Measurements from ENCODE around the gene TRABD2B. TPM values are rescaled to one million over a fixed set of nuclear protein-coding genes. Genes with fewer than 3 reads are reported as not detected.

The TRABD2B gene
- total and polyA plus RNA-seq, 2 of the 13 experiments (the other 11 are each of a cell fraction or from before 2014, with no cell fraction given), result 0.04 TPM; not detected in 1

- peak; percentile 74 for TF ChIP-seq BCL6 (CRISPR knock-in tag; IDR thresholded peaks at IDR 0.05)
- TF ChIP-seq, protein P1, sequence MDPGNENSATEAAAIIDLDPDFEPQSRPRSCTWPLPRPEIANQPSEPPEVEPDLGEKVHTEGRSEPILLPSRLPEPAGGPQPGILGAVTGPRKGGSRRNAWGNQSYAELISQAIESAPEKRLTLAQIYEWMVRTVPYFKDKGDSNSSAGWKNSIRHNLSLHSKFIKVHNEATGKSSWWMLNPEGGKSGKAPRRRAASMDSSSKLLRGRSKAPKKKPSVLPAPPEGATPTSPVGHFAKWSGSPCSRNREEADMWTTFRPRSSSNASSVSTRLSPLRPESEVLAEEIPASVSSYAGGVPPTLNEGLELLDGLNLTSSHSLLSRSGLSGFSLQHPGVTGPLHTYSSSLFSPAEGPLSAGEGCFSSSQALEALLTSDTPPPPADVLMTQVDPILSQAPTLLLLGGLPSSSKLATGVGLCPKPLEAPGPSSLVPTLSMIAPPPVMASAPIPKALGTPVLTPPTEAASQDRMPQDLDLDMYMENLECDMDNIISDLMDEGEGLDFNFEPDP (CRISPR knock-in tag; conservative IDR thresholded peaks at IDR 0.05), result no peak
- TF ChIP-seq YEATS4 (CRISPR knock-in tag; IDR thresholded peaks at IDR 0.05; ENCODE audit: borderline replicate concordance), result peak; percentile 65
- TF ChIP-seq DMAP1 (CRISPR knock-in tag; IDR thresholded peaks at IDR 0.05), result peak; percentile 60; the same call in 1 of the 2 replicates
- peak; percentile 57; the same call in 1 of the 2 replicates for TF ChIP-seq RFXANK (CRISPR knock-in tag; IDR thresholded peaks at IDR 0.05)
- peak; percentile 74 for TF ChIP-seq ZNF503 (CRISPR knock-in tag; IDR thresholded peaks at IDR 0.05)
- 0 out of 2 replicates have a peak, but pooled peaks have one; percentile 62 for TF ChIP-seq ZNF589 (CRISPR knock-in tag; conservative IDR thresholded peaks at IDR 0.05)
- TF ChIP-seq SMAD3 (CRISPR knock-in tag; IDR thresholded peaks at IDR 0.05), result peak; percentile 75
- no peak; the same call in 1 of the 2 replicates for TF ChIP-seq POLR2G (IDR thresholded peaks at IDR 0.05; ENCODE audit: low read depth, low read length)
- TF ChIP-seq REL (CRISPR knock-in tag; conservative IDR thresholded peaks at IDR 0.05), result no peak; the same call in 1 of the 2 replicates
- TF ChIP-seq, protein P2, sequence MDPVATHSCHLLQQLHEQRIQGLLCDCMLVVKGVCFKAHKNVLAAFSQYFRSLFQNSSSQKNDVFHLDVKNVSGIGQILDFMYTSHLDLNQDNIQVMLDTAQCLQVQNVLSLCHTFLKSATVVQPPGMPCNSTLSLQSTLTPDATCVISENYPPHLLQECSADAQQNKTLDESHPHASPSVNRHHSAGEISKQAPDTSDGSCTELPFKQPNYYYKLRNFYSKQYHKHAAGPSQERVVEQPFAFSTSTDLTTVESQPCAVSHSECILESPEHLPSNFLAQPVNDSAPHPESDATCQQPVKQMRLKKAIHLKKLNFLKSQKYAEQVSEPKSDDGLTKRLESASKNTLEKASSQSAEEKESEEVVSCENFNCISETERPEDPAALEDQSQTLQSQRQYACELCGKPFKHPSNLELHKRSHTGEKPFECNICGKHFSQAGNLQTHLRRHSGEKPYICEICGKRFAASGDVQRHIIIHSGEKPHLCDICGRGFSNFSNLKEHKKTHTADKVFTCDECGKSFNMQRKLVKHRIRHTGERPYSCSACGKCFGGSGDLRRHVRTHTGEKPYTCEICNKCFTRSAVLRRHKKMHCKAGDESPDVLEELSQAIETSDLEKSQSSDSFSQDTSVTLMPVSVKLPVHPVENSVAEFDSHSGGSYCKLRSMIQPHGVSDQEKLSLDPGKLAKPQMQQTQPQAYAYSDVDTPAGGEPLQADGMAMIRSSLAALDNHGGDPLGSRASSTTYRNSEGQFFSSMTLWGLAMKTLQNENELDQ (CRISPR knock-in tag; IDR thresholded peaks at IDR 0.05; ENCODE audit: borderline replicate concordance), result no peak
- TF ChIP-seq PRMT3 (CRISPR knock-in tag; IDR thresholded peaks at IDR 0.05; ENCODE audit: borderline replicate concordance, low read depth), result 0 out of 2 replicates have a peak, but pooled peaks have one; percentile 24
- TF ChIP-seq, protein P3, sequence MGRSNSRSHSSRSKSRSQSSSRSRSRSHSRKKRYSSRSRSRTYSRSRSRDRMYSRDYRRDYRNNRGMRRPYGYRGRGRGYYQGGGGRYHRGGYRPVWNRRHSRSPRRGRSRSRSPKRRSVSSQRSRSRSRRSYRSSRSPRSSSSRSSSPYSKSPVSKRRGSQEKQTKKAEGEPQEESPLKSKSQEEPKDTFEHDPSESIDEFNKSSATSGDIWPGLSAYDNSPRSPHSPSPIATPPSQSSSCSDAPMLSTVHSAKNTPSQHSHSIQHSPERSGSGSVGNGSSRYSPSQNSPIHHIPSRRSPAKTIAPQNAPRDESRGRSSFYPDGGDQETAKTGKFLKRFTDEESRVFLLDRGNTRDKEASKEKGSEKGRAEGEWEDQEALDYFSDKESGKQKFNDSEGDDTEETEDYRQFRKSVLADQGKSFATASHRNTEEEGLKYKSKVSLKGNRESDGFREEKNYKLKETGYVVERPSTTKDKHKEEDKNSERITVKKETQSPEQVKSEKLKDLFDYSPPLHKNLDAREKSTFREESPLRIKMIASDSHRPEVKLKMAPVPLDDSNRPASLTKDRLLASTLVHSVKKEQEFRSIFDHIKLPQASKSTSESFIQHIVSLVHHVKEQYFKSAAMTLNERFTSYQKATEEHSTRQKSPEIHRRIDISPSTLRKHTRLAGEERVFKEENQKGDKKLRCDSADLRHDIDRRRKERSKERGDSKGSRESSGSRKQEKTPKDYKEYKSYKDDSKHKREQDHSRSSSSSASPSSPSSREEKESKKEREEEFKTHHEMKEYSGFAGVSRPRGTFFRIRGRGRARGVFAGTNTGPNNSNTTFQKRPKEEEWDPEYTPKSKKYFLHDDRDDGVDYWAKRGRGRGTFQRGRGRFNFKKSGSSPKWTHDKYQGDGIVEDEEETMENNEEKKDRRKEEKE (IDR thresholded peaks at IDR 0.05), result no peak
- TF ChIP-seq HNF4A (CRISPR knock-in tag; IDR thresholded peaks at IDR 0.05), result peak; percentile 97
- TF ChIP-seq, protein P4, sequence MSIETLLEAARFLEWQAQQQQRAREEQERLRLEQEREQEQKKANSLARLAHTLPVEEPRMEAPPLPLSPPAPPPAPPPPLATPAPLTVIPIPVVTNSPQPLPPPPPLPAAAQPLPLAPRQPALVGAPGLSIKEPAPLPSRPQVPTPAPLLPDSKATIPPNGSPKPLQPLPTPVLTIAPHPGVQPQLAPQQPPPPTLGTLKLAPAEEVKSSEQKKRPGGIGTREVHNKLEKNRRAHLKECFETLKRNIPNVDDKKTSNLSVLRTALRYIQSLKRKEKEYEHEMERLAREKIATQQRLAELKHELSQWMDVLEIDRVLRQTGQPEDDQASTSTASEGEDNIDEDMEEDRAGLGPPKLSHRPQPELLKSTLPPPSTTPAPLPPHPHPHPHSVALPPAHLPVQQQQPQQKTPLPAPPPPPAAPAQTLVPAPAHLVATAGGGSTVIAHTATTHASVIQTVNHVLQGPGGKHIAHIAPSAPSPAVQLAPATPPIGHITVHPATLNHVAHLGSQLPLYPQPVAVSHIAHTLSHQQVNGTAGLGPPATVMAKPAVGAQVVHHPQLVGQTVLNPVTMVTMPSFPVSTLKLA (IDR thresholded peaks at IDR 0.05), result no peak
- TF ChIP-seq, protein P5, sequence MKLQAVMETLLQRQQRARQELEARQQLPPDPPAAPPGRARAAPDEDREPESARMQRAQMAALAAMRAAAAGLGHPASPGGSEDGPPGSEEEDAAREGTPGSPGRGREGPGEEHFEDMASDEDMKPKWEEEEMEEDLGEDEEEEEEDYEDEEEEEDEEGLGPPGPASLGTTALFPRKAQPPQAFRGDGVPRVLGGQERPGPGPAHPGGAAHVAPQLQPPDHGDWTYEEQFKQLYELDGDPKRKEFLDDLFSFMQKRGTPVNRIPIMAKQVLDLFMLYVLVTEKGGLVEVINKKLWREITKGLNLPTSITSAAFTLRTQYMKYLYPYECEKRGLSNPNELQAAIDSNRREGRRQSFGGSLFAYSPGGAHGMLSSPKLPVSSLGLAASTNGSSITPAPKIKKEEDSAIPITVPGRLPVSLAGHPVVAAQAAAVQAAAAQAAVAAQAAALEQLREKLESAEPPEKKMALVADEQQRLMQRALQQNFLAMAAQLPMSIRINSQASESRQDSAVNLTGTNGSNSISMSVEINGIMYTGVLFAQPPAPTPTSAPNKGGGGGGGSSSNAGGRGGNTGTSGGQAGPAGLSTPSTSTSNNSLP (IDR thresholded peaks at IDR 0.05; ENCODE audit: low read depth, low read length), result peak; percentile 64; the same call in 1 of the 2 replicates
Measured at GRCh38 chr1:47866601-47867437, 130.4 kb downstream of the TRABD2B start (continued).
